Heart right ventricle (tissue), 16 donors: ENCODE results near the gene ABHD17B. TPM values are rescaled to one million over a fixed set of nuclear protein-coding genes. Genes with fewer than 3 reads are reported as not detected.

Experiments
- ATAC-seq, 8 donors: fragments of 200-7000 bp; cut with Tn5 transposase; one replicate each; pipeline ENCODE4 v1.9.1; 2020; ENCODE audit warnings: mild to moderate bottlenecking in 8 of 8, moderate library complexity in 8 of 8, moderate number of reproducible peaks in 1 of 8
- DNase-seq, 2 donors: peaks; one replicate each; pipeline ENCODE4 v3.0.0-alpha.2; 2020
- H3K27ac ChIP-seq, 10 donors: fragments of 200-600 bp; sonication (generic) in 2 of 10; one replicate each; pipeline versions ENCODE4 v1.5.0 to v1.8.0; 2020 to 2022; ENCODE audit warnings: mild to moderate bottlenecking in 3 of 10
- H3K27me3 ChIP-seq, 7 donors: fragments of 200-600 bp; one replicate each; pipeline ENCODE4 v1.8.0; 2021 to 2022; ENCODE audit warnings: mild to moderate bottlenecking in 2 of 7
- H3K36me3 ChIP-seq, 9 donors: fragments of 200-600 bp; sonication (generic) in 1 of 9; one replicate each; pipeline versions ENCODE4 v1.5.0 to v1.8.0; 2020 to 2022; ENCODE audit warnings: mild to moderate bottlenecking in 2 of 9
- H3K4me1 ChIP-seq, 9 donors: fragments of 200-600 bp; sonication (generic) in 1 of 9; one replicate each; pipeline versions ENCODE4 v1.5.0 to v1.8.0; 2020 to 2022; ENCODE audit warnings: mild to moderate bottlenecking in 4 of 9
- H3K4me3 ChIP-seq, 10 donors: fragments of 200-600 bp; sonication (generic) in 2 of 10; one replicate each; pipeline versions ENCODE4 v1.5.0 to v1.8.0; 2020 to 2022; ENCODE audit warnings: mild to moderate bottlenecking in 7 of 10, moderate library complexity in 2 of 10
- H3K9me3 ChIP-seq, 11 donors: fragments of 200-600 bp in 10 of 11; sonication (generic) in 2 of 11; one replicate each; pipeline versions ENCODE4 v1.5.0 to v1.8.0; 2013 to 2022; ENCODE audit warnings: mild to moderate bottlenecking in 2 of 11, control low read depth in 1 of 11, moderate library complexity in 1 of 11
- WGBS, 2 donors: extraction: QIAGEN DNeasy Blood & Tissue Kit; methylation state at CpG; one replicate each; pipeline ENCODE4 v1.1.7; 2013; ENCODE audit warnings: inconsistent platforms in 1 of 2; 5-methylcytosine and 5-hydroxymethylcytosine counted together
- intact Hi-C, 10 donors: fragments of 100-400 bp; cut with DNase I; formaldehyde crosslinking; loops; one replicate each; pipeline versions ENCODE4 v1.11.1 to v1.14.2; 2022
- polyA plus RNA-seq, 2 donors: library from polyadenylated mRNA; stranded (reverse); fragments of 200-250 nt; gene quantifications; one replicate each; pipeline ENCODE4 v1.2.3, GENCODE V29; 2013
- total RNA-seq, 10 donors: library from RNA; stranded (reverse); fragmentation: NEBNext Ultra II Directional in 3 of 10; extraction: Animal tissue kit (Norgen Biotek cat#: 25700) in 3 of 10; gene quantifications; one replicate each; pipeline versions ENCODE4 v1.2.1 to v1.2.4, GENCODE V29; 2021 to 2023
- TF ChIP-seq, protein P1 (sequence below), 9 donors: fragments of 200-600 bp; sonication (generic) in 2 of 9; IDR thresholded peaks; one replicate each; pipeline versions ENCODE4 v1.5.0 to v1.8.0; 2021 to 2022; ENCODE audit warnings: antibody characterized with exemption in 9 of 9, mild to moderate bottlenecking in 5 of 9, moderate library complexity in 1 of 9
- donor health status: Arrhythmogenic right ventricular cardiomyopathy.
- donor health status: ischemic (EF 13 %, LVEDD 7.1; RV severe dilation, severe dysfunction).
- donor health status: healthy with polysubstance abuse.
- donor health status: DM: no; HTN: yes; CAD: no.
- donor health status: DM: no; HTN: no; CAD: no.
- donor health status: ischemic (EF 25% LVEDD 6.9; RV normal size, moderate dysfunction).
- donor health status: ischemic (EF 25% LVEDD 5.7; RV mildly dilated, moderate dysfunction).
- donor health status: healthy.
- donor health status: DM: yes; HTN: yes; CAD: no.
- donor health status: Ischemic cardiomyopathy.
- donor health status: ischemic (EF 35%, LVEDD 5.7; RV mildly dilated, moderate dysfunction).
- donor health status: nonischemic (EF 11% LVEDD 7.7; RV severe dilation, severe dysfunction).
- donor health status: DM: yes; HTN: yes; CAD: no.
- donor health status: PGD.
- donor health status: ischemic (EF 29% LVEDD 5.4; RV normal size, mild dysfunction).
- donor health status: nonischemic (EF 23%, LVEDD 6.1; RV moderate dilation, normal function).

The ABHD17B gene
- total and polyA plus RNA-seq, 12 donors: 2.6 to 14.8 (median 9.6) TPM

DNA sequence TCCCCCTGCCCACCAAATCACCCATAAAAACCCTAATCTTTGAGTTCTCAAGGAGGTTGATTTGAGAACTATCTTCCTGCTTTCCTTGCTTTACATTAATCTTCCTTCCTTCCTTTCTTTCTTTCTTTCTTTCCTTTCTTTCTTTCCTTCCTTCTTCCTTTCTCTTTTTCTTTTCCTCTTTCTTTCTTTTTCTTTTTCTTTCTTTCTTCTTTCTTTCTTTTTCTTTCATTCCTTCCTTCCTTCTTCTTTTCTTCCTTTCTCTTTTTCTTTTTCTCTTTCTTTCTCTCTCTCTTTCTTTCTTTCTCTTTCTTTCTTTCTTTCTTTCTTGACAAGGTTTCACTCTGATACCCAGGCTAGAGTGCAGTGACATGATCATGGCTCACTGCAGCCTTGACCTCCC is 75.4 kb downstream of the ABHD17B start:
- no peak for ATAC-seq
- no peak overlapping the region for H3K4me3 ChIP-seq
- H3K27ac ChIP-seq: no peak overlapping the region
- no peaks in the 10 kb centered on the region for H3K4me1 ChIP-seq
- H3K9me3 ChIP-seq: peaks cover 0 to 24% (median 0%) of the 10 kb centered on the region in 11 donors
- DNase-seq: no peak
- H3K27me3 ChIP-seq: no peaks in the 10 kb centered on the region
- TF ChIP-seq, protein P1, sequence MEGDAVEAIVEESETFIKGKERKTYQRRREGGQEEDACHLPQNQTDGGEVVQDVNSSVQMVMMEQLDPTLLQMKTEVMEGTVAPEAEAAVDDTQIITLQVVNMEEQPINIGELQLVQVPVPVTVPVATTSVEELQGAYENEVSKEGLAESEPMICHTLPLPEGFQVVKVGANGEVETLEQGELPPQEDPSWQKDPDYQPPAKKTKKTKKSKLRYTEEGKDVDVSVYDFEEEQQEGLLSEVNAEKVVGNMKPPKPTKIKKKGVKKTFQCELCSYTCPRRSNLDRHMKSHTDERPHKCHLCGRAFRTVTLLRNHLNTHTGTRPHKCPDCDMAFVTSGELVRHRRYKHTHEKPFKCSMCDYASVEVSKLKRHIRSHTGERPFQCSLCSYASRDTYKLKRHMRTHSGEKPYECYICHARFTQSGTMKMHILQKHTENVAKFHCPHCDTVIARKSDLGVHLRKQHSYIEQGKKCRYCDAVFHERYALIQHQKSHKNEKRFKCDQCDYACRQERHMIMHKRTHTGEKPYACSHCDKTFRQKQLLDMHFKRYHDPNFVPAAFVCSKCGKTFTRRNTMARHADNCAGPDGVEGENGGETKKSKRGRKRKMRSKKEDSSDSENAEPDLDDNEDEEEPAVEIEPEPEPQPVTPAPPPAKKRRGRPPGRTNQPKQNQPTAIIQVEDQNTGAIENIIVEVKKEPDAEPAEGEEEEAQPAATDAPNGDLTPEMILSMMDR (IDR thresholded peaks at IDR 0.05): no peak
- H3K36me3 ChIP-seq: no peaks in the 10 kb centered on the region
- intact Hi-C loops: no loop called here

DNA sequence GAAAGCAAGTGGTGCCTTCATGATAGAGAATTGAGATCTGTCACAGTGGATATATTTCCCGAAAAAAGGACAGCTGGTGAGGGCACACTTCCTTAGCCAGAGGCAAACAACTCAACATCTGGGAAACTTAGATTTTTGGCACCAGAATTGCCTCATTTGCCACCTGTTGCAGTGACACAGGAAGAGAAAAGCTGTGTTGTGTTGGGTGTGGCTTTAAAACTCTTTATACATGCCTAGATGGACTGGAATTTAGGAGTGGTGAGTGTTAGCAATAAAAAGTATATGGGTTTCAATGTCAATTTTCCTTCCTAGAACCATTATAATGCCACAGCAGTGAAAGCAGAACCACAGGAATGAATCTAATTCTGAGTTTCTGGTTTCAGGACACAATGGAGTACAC is 80.1 kb downstream of the ABHD17B start:
- TF ChIP-seq, protein P1 (IDR thresholded peaks at IDR 0.05): no peak
- DNase-seq (no peak), ATAC-seq (no peak)
- Histone ChIP-seq H3K27me3 (no peaks in the 10 kb centered on the region), H3K27ac (no peak overlapping the region), H3K9me3 (peaks cover 0 to 24% (median 0%) of the 10 kb centered on the region in 11 donors), H3K4me1 (no peaks in the 10 kb centered on the region), H3K36me3 (no peaks in the 10 kb centered on the region), H3K4me3 (no peak overlapping the region)
- 56 to 78% methylated on average over 1 of the region's 1 CpG for WGBS, 2 donors
- intact Hi-C loops: no loop called here

- TF ChIP-seq, protein P1 (IDR thresholded peaks at IDR 0.05): no peak
- intact Hi-C loops: no loop called here
- DNase-seq (no peak), ATAC-seq (no peak)
- H3K27me3 ChIP-seq: no peaks in the 10 kb centered on the region
- H3K4me3 ChIP-seq: no peak overlapping the region
- no peaks in the 10 kb centered on the region for H3K4me1 ChIP-seq
- no peaks in the 10 kb centered on the region for H3K36me3 ChIP-seq
- peaks cover 0 to 18% (median 0%) of the 10 kb centered on the region in 11 donors for H3K9me3 ChIP-seq
- H3K27ac ChIP-seq: no peak overlapping the region
- 63 to 65% methylated on average over 3 of the region's 3 CpGs for WGBS, 2 donors
Observed at GRCh38 chr9:71830153-71830552, 80.8 kb downstream of the ABHD17B start.

DNA sequence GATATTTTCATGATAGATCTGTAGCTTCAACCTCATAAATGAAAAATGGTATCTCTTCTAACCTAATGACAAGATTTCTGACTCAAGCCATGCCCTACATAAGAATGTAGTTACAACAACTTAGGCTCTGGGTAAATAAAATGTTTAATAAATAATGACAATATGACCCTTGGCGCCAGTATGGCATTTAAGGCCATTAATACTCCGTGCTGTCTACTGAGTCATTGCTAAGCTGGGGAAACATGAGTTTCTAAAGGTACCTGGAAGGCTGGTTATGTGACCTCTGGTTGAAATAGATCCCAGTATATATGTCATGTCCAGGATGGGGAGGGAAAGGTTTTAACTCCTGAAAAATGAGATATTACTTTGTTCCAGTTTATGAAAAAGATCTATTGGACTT is 84.7 kb downstream of the ABHD17B start:
- Histone ChIP-seq H3K9me3 (no peaks in the 10 kb centered on the region), H3K4me1 (no peaks in the 10 kb centered on the region), H3K27me3 (no peaks in the 10 kb centered on the region), H3K27ac (no peak overlapping the region), H3K4me3 (no peak overlapping the region), H3K36me3 (no peaks in the 10 kb centered on the region)
- ATAC-seq (no peak), DNase-seq (no peak)
- 46 to 48% methylated on average over 2 of the region's 2 CpGs for WGBS, 2 donors
- TF ChIP-seq, protein P1 (IDR thresholded peaks at IDR 0.05): no peak
- intact Hi-C loops: loop anchor here in 3 of 10 donors (10.0 kb wide), 3 partner anchors 61 to 541 kb away; partner anchors contain the start of gene CEMIP2 (in 1 of the 3)
